HUES48 (cell line): Measurements from ENCODE around the gene SOWAHA.
"Not testable (repeated sequence)": the region's sequence is repeated elsewhere in the genome, so short reads cannot be mapped to it uniquely, and the experiment has no call there.

Source experiments
- H3K27ac ChIP-seq: one replicate; pipeline ENCODE4 v1.7.0; 2013; ENCODE audit warnings: low read depth, low read length, inconsistent platforms
- H3K27me3 ChIP-seq: 2 replicates; pipeline ENCODE4 v1.6.1; 2013; ENCODE audit warnings: mild to moderate bottlenecking, low read length; ENCODE audit not compliant: control insufficient read depth, insufficient read depth
- H3K36me3 ChIP-seq: 2 replicates; pipeline ENCODE4 v1.6.1; 2013; ENCODE audit warnings: low read length; ENCODE audit not compliant: control insufficient read depth, insufficient read depth
- H3K4me1 ChIP-seq: 2 replicates; pipeline ENCODE4 v1.6.1; 2013; ENCODE audit warnings: mild to moderate bottlenecking, low read length; ENCODE audit not compliant: control insufficient read depth, insufficient read depth
- H3K4me3 ChIP-seq: 2 replicates; pipeline ENCODE4 v1.5.1; 2013; ENCODE audit warnings: mild to moderate bottlenecking, low read depth, low read length
- H3K9ac ChIP-seq: 2 replicates; pipeline ENCODE4 v1.6.1; 2013; ENCODE audit warnings: mild to moderate bottlenecking, low read depth, low read length, moderate library complexity
- H3K9me3 ChIP-seq: 2 replicates; pipeline ENCODE4 v1.6.1; 2013; ENCODE audit warnings: low read length; ENCODE audit not compliant: control insufficient read depth, insufficient read depth

Gene SOWAHA

DNA sequence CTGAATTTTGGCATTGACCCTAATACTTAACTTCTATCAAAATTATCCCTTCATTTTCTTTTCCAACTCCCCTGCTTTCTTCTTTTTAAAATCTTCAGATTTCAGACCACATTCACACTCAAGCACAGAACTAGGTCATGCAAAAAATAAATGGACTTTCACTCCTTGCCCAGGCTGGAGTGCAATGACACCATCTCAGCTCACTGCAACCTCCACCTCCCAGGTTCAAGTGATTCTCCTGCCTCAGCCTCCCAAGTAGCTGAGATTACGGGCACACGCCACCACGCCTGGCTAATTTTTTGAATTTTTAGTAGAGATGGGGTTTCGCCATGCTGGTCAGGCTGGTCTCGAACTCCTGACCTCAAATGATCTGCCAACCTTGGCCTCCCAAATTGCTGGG is 41.9 kb downstream of the SOWAHA start:
- H3K9me3 ChIP-seq, H3K27ac ChIP-seq, H3K36me3 ChIP-seq, H3K4me3 ChIP-seq, H3K9ac ChIP-seq, H3K27me3 ChIP-seq: not testable (repeated sequence)
- peaks cover 11% of the 10 kb centered on the region for H3K4me1 ChIP-seq

DNA sequence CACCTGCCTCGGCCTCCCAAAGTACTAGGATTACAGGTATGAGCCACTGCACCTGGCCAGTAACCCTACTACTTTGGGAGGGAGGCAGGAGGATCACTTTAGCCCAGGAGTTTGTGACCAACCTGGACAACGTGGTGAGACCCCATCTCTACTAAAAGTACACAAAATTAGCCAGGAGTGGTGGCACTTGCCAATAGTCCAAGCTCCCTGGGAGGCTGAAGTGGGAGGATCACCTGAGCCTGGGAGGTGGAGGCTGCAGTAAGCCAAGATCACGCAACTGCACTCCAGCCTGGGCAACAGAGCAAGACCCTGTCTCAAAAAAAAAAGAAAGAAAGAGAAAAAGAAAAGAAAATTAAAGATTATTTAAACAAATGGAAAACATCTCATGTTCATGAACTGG is 42.9 kb downstream of the SOWAHA start:
- Histone ChIP-seq H3K9ac (no peak overlapping the region), H3K27me3 (no peaks in the 10 kb centered on the region), H3K36me3 (no peaks in the 10 kb centered on the region), H3K4me3 (no peak overlapping the region), H3K9me3 (no peaks in the 10 kb centered on the region), H3K4me1 (peaks cover 11% of the 10 kb centered on the region), H3K27ac (no peak overlapping the region)

DNA sequence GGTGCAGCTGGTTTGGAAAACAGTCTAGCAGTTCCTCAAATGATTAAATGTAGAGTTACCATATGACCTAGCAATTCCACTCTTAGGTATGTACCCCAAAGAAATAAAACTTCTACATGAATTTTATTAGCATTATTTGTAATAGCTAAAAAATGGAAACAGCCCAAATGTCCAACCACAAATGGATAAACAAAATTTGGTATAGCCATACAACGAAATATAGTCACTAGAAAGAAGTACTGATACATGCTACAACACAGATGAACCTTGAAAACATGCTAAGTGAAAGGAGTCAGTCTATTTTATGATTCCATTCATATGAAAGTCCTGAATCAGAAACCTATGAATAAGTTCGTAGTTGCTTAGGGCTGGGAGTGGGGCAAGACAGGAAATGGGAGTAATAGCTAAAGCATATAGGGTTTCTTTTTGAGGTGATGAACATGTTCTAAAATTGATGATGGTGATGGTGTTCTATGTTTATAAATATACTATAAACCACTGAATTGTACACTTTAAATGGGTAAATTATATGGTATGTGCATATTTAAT is 46.9 kb downstream of the SOWAHA start:
- Histone ChIP-seq H3K4me1 (peaks cover under 1% of the 10 kb centered on the region; the same call in 1 of the 2 replicates), H3K4me3 (no peak overlapping the region), H3K27ac (no peak overlapping the region), H3K27me3 (no peaks in the 10 kb centered on the region), H3K9ac (no peak overlapping the region), H3K9me3 (no peaks in the 10 kb centered on the region), H3K36me3 (no peaks in the 10 kb centered on the region)

DNA sequence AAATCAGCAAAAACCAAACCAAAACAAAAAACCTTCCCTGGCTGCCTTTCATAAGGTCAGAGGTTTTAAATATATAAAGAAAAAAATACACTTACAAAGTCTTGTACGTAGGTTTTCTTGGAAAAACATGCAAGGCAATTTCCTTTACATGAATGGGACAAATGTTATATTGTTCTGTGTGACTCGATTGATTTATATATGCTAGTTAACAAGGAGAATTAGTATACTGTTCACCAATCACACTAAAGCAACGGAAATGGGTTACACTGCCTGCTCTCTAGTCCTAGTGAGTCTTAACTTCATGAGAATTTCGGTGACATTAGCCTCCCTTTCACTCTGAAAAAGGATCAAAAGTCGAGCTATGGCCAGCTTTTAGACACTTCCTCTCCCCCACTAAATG is 47.6 kb downstream of the SOWAHA start:
- Histone ChIP-seq H3K9me3 (no peaks in the 10 kb centered on the region), H3K27ac (no peak overlapping the region), H3K27me3 (no peaks in the 10 kb centered on the region), H3K9ac (no peak overlapping the region), H3K4me1 (peaks cover 9% of the 10 kb centered on the region), H3K36me3 (no peaks in the 10 kb centered on the region), H3K4me3 (no peak overlapping the region)

DNA sequence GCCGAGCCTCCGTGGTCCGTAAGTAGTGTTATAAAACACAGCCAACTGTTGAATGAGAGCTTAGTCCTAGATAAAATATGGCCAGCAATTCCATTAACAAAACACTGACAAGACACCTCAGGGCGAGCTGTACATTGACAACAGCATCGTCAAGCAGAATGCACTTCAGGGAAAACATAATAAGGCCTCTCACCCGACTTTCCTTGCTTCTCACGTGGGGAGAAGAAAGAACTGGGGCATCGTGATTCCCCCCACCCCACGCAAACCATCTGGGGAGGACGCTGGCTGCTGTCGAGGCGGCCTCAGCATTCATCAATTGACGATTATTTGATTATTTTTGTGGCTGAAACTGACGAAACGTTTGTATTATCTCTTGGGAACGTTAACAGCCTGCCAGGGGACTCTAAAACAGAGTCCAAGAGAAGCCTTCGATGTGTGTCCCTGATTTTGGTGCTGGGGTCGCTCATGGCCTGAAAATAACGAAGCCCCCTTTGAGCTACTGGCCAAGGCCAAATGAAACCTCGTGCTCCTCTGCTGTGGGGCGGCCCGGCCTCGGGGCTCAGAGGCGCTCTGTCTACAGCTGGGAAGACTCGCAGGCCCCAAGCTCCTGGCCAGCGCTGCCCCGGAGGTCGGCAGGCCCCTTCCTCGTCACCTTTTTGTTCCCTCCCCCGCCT is 52.7 kb downstream of the SOWAHA start:
- Histone ChIP-seq H3K27me3 (no peaks in the 10 kb centered on the region), H3K9me3 (no peaks in the 10 kb centered on the region), H3K4me3 (peak overlapping the region; percentile 86)

More for the DNA sequence above, 52.7 kb downstream of the SOWAHA start:
- peaks cover 30% of the 10 kb centered on the region for H3K36me3 ChIP-seq
- peak overlapping the region; percentile 90 for H3K27ac ChIP-seq
- H3K9ac ChIP-seq = peak overlapping the region; percentile 50
- peaks cover 11% of the 10 kb centered on the region for H3K4me1 ChIP-seq
